ENCODE measurements around the gene NPLOC4.

DNA sequence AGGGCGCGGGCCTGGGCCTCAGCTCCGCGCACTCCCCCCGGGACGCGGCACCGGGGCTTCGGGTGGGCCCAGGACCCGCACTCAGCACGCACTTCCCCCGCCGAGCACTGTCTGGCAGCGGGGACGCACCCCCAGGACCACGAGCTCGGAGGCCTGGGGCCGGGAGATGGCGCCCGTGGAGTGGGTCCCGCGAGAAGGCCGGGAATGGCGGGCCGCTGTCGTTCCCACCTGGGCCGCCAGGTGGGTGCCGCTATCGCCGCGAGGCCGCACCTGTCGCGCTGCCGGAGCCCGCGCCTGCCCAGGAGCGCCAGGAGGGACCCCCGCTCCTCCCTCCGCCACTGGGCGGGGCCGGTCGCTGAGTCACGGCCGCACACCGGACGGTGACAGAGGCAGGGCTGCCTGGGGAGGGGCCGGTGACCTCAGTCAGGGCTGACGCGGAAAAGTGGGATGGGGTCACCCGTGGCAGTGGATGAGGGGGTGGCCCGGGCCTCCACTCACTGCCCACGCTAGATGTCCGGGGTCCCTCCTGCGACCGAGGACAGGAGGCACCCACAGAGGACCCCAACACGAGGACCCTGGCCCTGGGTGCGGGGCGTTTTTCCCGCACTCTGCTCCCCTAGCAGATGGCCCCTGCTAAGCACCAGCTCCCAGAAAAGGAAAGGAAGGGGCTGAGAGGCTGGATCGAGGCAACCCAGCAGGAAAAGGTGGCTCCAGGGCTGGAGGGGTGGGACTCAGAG is 117.5 kb downstream of the NPLOC4 start:
- TF ChIP-seq, protein P1, sequence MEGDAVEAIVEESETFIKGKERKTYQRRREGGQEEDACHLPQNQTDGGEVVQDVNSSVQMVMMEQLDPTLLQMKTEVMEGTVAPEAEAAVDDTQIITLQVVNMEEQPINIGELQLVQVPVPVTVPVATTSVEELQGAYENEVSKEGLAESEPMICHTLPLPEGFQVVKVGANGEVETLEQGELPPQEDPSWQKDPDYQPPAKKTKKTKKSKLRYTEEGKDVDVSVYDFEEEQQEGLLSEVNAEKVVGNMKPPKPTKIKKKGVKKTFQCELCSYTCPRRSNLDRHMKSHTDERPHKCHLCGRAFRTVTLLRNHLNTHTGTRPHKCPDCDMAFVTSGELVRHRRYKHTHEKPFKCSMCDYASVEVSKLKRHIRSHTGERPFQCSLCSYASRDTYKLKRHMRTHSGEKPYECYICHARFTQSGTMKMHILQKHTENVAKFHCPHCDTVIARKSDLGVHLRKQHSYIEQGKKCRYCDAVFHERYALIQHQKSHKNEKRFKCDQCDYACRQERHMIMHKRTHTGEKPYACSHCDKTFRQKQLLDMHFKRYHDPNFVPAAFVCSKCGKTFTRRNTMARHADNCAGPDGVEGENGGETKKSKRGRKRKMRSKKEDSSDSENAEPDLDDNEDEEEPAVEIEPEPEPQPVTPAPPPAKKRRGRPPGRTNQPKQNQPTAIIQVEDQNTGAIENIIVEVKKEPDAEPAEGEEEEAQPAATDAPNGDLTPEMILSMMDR (IDR thresholded peaks at IDR 0.05; ENCODE audit: borderline replicate concordance, extremely low read depth, low read length, poor library complexity, severe bottlenecking), result no peak
- no peak for TF ChIP-seq EZH2 (IDR thresholded peaks at IDR 0.05; ENCODE audit: borderline replicate concordance, low read depth, low read length, severe bottlenecking)

Measured in DND-41 (cell line).